ENCODE results near the gene MIF4GD. TPM values are rescaled to one million over a fixed set of nuclear protein-coding genes. Genes with fewer than 3 reads are reported as not detected.
A peak's percentile ranks its signal among the peaks of the same experiment; 100 is the strongest.

MIF4GD gene
- total and polyA plus RNA-seq, 9 of the 15 experiments (the other 6 are each of a cell fraction or from before 2014, with no cell fraction given), result 11.8 to 63.8 (median 28.1) TPM

DNA sequence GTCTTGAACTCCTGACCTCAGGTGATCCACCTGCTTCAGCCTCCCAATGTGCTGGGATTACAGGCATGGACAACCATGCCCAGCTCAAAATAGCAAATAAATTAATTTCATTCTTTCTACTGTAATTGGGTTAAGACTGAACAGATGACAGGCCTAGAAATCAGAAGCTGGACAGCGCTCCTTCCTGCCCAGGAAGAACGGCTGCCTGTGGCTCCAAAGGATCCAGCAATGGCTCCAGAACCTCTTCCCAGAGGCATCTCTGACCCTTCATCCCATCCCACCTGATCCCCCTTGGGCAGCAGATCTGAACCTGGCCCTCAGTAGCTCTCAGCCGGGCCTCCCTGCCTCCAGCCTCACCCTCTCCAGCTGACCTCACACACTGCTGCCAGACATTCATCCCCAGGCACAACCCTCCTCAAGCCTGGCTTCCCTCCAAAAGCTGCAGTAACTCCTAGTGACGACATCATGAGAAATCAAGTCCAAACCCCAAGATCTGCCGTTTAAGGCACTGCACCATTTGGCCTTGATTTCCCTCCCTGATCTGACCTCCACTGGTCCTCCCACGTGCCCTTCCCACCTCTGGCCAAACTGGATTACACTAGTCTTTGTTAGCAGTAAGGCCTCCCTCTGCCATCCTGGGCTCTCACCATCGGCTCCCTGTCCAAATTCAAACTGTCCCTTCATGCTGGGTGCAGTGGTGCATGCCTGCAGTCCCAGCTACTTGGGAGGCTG, 3.1 kb upstream of the MIF4GD start (continued):
- TF ChIP-seq SAFB (IDR thresholded peaks at IDR 0.05; ENCODE audit: borderline replicate concordance, low read depth, low read length), result no peak
- TF ChIP-seq, protein P1, sequence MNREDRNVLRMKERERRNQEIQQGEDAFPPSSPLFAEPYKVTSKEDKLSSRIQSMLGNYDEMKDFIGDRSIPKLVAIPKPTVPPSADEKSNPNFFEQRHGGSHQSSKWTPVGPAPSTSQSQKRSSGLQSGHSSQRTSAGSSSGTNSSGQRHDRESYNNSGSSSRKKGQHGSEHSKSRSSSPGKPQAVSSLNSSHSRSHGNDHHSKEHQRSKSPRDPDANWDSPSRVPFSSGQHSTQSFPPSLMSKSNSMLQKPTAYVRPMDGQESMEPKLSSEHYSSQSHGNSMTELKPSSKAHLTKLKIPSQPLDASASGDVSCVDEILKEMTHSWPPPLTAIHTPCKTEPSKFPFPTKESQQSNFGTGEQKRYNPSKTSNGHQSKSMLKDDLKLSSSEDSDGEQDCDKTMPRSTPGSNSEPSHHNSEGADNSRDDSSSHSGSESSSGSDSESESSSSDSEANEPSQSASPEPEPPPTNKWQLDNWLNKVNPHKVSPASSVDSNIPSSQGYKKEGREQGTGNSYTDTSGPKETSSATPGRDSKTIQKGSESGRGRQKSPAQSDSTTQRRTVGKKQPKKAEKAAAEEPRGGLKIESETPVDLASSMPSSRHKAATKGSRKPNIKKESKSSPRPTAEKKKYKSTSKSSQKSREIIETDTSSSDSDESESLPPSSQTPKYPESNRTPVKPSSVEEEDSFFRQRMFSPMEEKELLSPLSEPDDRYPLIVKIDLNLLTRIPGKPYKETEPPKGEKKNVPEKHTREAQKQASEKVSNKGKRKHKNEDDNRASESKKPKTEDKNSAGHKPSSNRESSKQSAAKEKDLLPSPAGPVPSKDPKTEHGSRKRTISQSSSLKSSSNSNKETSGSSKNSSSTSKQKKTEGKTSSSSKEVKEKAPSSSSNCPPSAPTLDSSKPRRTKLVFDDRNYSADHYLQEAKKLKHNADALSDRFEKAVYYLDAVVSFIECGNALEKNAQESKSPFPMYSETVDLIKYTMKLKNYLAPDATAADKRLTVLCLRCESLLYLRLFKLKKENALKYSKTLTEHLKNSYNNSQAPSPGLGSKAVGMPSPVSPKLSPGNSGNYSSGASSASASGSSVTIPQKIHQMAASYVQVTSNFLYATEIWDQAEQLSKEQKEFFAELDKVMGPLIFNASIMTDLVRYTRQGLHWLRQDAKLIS (CRISPR knock-in tag; IDR thresholded peaks at IDR 0.05), result no peak
- TF ChIP-seq, protein P2, sequence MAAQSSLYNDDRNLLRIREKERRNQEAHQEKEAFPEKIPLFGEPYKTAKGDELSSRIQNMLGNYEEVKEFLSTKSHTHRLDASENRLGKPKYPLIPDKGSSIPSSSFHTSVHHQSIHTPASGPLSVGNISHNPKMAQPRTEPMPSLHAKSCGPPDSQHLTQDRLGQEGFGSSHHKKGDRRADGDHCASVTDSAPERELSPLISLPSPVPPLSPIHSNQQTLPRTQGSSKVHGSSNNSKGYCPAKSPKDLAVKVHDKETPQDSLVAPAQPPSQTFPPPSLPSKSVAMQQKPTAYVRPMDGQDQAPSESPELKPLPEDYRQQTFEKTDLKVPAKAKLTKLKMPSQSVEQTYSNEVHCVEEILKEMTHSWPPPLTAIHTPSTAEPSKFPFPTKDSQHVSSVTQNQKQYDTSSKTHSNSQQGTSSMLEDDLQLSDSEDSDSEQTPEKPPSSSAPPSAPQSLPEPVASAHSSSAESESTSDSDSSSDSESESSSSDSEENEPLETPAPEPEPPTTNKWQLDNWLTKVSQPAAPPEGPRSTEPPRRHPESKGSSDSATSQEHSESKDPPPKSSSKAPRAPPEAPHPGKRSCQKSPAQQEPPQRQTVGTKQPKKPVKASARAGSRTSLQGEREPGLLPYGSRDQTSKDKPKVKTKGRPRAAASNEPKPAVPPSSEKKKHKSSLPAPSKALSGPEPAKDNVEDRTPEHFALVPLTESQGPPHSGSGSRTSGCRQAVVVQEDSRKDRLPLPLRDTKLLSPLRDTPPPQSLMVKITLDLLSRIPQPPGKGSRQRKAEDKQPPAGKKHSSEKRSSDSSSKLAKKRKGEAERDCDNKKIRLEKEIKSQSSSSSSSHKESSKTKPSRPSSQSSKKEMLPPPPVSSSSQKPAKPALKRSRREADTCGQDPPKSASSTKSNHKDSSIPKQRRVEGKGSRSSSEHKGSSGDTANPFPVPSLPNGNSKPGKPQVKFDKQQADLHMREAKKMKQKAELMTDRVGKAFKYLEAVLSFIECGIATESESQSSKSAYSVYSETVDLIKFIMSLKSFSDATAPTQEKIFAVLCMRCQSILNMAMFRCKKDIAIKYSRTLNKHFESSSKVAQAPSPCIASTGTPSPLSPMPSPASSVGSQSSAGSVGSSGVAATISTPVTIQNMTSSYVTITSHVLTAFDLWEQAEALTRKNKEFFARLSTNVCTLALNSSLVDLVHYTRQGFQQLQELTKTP (IDR thresholded peaks at IDR 0.05; ENCODE audit: low read depth in 1 of 2, partially characterized antibody in 2 of 2), result no peak
- no peak for TF ChIP-seq ZNF764 (CRISPR knock-in tag; IDR thresholded peaks at IDR 0.05; ENCODE audit: low read depth)
- TF ChIP-seq, protein P3, sequence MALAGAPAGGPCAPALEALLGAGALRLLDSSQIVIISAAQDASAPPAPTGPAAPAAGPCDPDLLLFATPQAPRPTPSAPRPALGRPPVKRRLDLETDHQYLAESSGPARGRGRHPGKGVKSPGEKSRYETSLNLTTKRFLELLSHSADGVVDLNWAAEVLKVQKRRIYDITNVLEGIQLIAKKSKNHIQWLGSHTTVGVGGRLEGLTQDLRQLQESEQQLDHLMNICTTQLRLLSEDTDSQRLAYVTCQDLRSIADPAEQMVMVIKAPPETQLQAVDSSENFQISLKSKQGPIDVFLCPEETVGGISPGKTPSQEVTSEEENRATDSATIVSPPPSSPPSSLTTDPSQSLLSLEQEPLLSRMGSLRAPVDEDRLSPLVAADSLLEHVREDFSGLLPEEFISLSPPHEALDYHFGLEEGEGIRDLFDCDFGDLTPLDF (CRISPR knock-in tag; IDR thresholded peaks at IDR 0.05), result no peak
- no peak for TF ChIP-seq ETS2 (tag; IDR thresholded peaks at IDR 0.05; ENCODE audit: borderline replicate concordance, poor library complexity, severe bottlenecking)
- TF ChIP-seq POLR3A (IDR thresholded peaks at IDR 0.05; ENCODE audit: borderline replicate concordance, extremely low read depth, insufficient read depth, insufficient read length), result no peak
- TF ChIP-seq, protein P4, sequence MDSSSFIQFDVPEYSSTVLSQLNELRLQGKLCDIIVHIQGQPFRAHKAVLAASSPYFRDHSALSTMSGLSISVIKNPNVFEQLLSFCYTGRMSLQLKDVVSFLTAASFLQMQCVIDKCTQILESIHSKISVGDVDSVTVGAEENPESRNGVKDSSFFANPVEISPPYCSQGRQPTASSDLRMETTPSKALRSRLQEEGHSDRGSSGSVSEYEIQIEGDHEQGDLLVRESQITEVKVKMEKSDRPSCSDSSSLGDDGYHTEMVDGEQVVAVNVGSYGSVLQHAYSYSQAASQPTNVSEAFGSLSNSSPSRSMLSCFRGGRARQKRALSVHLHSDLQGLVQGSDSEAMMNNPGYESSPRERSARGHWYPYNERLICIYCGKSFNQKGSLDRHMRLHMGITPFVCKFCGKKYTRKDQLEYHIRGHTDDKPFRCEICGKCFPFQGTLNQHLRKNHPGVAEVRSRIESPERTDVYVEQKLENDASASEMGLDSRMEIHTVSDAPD (CRISPR knock-in tag; IDR thresholded peaks at IDR 0.05), result no peak
- peak; percentile 43 to 44; a peak in 2 of 4 replicates for TF ChIP-seq KDM1A (IDR thresholded peaks at IDR 0.05)
- TF ChIP-seq ZNF408 (CRISPR knock-in tag; IDR thresholded peaks at IDR 0.05; ENCODE audit: low read depth), result no peak
- TF ChIP-seq, protein P5, sequence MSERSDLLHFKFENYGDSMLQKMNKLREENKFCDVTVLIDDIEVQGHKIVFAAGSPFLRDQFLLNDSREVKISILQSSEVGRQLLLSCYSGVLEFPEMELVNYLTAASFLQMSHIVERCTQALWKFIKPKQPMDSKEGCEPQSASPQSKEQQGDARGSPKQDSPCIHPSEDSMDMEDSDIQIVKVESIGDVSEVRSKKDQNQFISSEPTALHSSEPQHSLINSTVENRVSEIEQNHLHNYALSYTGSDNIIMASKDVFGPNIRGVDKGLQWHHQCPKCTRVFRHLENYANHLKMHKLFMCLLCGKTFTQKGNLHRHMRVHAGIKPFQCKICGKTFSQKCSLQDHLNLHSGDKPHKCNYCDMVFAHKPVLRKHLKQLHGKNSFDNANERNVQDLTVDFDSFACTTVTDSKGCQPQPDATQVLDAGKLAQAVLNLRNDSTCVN (CRISPR knock-in tag; IDR thresholded peaks at IDR 0.05), result no peak
- no peak for TF ChIP-seq ZNF263 (CRISPR knock-in tag; IDR thresholded peaks at IDR 0.05; ENCODE audit: borderline replicate concordance)
- peak; percentile 50; the same call in 1 of the 2 replicates for TF ChIP-seq L3MBTL2 (IDR thresholded peaks at IDR 0.05)
- TF ChIP-seq ARID2 (IDR thresholded peaks at IDR 0.05), result no peak
- TF ChIP-seq RUNX1 (IDR thresholded peaks at IDR 0.05; ENCODE audit: low read depth), result no peak

All from K562 (cell line).